Globus pallidus (tissue), 1 donor: ENCODE measurements around the gene PMM1.
"Not testable (repeated sequence)": the region's sequence is repeated elsewhere in the genome, so short reads cannot be mapped to it uniquely, and the experiment has no call there.

Experiments used
- DNase-seq: peaks from one replicate; pipeline ENCODE4 v3.0.0-alpha.2; 2015; ENCODE audit warnings: low spot score

Gene PMM1

GRCh38 chr22:41596776-41597634, 7.4 kb upstream of the PMM1 start:
- DNase-seq, result peak; percentile 64

GRCh38 chr22:41595703-41596102, 6.1 kb upstream of the PMM1 start:
- no peak for DNase-seq

- not testable (repeated sequence) for DNase-seq
Observed at GRCh38 chr22:41593336-41593960, 3.8 kb upstream of the PMM1 start.

GRCh38 chr22:41587347-41587723, 2.3 kb downstream of the PMM1 start:
- no peak for DNase-seq

GRCh38 chr22:41585898-41586297, 3.7 kb downstream of the PMM1 start:
- DNase-seq, result no peak

GRCh38 chr22:41584881-41585280, 4.8 kb downstream of the PMM1 start:
- DNase-seq, result no peak

- DNase-seq, result no peak
Observed at GRCh38 chr22:41582694-41583093, 6.9 kb downstream of the PMM1 start.

GRCh38 chr22:41579997-41580355, 9.7 kb downstream of the PMM1 start:
- DNase-seq, result no peak

GRCh38 chr22:41579297-41579996, 10.2 kb downstream of the PMM1 start:
- no peak for DNase-seq

- DNase-seq, result no peak
Observed at GRCh38 chr22:41578818-41579217, 10.8 kb downstream of the PMM1 start.

GRCh38 chr22:41578114-41578513, 11.5 kb downstream of the PMM1 start:
- DNase-seq, result no peak

GRCh38 chr22:41576877-41577276, 12.8 kb downstream of the PMM1 start:
- DNase-seq, result no peak

- DNase-seq, result no peak
Observed at GRCh38 chr22:41575533-41575932, 14.1 kb downstream of the PMM1 start.

GRCh38 chr22:41574847-41575381, 14.7 kb downstream of the PMM1 start:
- no peak for DNase-seq

GRCh38 chr22:41573677-41574076, 16.0 kb downstream of the PMM1 start:
- no peak for DNase-seq

- DNase-seq, result not testable (repeated sequence)
Observed at GRCh38 chr22:41572305-41572704, 17.3 kb downstream of the PMM1 start.

- DNase-seq, result no peak
Observed at GRCh38 chr22:41571786-41572185, 17.9 kb downstream of the PMM1 start.

GRCh38 chr22:41570221-41570620, 19.4 kb downstream of the PMM1 start:
- DNase-seq, result no peak

GRCh38 chr22:41568811-41569210, 20.8 kb downstream of the PMM1 start:
- DNase-seq, result no peak

- DNase-seq, result no peak
Observed at GRCh38 chr22:41567512-41567768, 22.2 kb downstream of the PMM1 start.

- no peak for DNase-seq
Observed at GRCh38 chr22:41565403-41566054, 24.1 kb downstream of the PMM1 start.

- no peak for DNase-seq
Observed at GRCh38 chr22:41564563-41564962, 25.1 kb downstream of the PMM1 start.
